B cell (primary cell): ENCODE data around the gene NEK8. TPM values are rescaled to one million over a fixed set of nuclear protein-coding genes. Genes with fewer than 3 reads are reported as not detected.

Source experiments
- ATAC-seq: fragments of 200-7000 bp; cut with Tn5 transposase; one replicate; pipeline ENCODE4 v1.10.0; 2021; ENCODE audit warnings: low read depth, mild to moderate bottlenecking, moderate number of reproducible peaks, moderate library complexity
- CTCF ChIA-PET: fragments of 350-600 bp; sonication (Branson Sonifier 250); formaldehyde crosslinking; loops from one replicate; lab custom pipeline; 2021; ENCODE audit warnings: antibody characterized with exemption, inconsistent platforms; lab: Charles Lee
- POLR2A ChIA-PET: fragments of 350-600 bp; sonication (Branson Sonifier 250); formaldehyde crosslinking; loops from one replicate; lab custom pipeline; 2021; ENCODE audit warnings: antibody characterized with exemption; lab: Charles Lee
- DNase-seq: peaks from one replicate; pipeline ENCODE4 v3.0.0; 2013
- H2AFZ ChIP-seq: 2 replicates; pipeline ENCODE4 v1.6.1; 2012; ENCODE audit warnings: mild to moderate bottlenecking, low read depth, low read length; ENCODE audit not compliant: insufficient read depth, poor library complexity, severe bottlenecking
- H3K27ac ChIP-seq, 2 donors: 1 replicate in 1 of 2; 2 replicates in 1 of 2; pipeline ENCODE4 v1.5.1; 2012 to 2013; ENCODE audit warnings: low read length in 2 of 2, mild to moderate bottlenecking in 2 of 2, moderate library complexity in 1 of 2
- H3K27me3 ChIP-seq, 4 experiments: fragments of 200-600 bp in 1 of 4; sonication (generic) in 1 of 4; replicated peaks in 1 of 4; 1 replicate in 2 of 4; 2 replicates in 2 of 4; pipeline versions ENCODE4 v1.6.1 to v1.7.0; 2013 to 2016; ENCODE audit warnings: low read length in 3 of 4, mild to moderate bottlenecking in 2 of 4, mixed read lengths in 1 of 4, moderate library complexity in 1 of 4; ENCODE audit not compliant: insufficient read depth in 4 of 4, control insufficient read depth in 3 of 4; ENCODE audit errors: control extremely low read depth in 1 of 4
- H3K36me3 ChIP-seq, 2 experiments: replicated peaks in 1 of 2; 1 replicate in 1 of 2; 2 replicates in 1 of 2; pipeline versions ENCODE4 v1.6.1 to v1.7.1; 2013; ENCODE audit warnings: low read length in 1 of 2; ENCODE audit not compliant: insufficient read depth in 2 of 2, control insufficient read depth in 1 of 2; ENCODE audit errors: control extremely low read depth in 1 of 2, extremely low read depth in 1 of 2
- H3K4me1 ChIP-seq, 2 donors: fragments of 200-600 bp in 1 of 2; sonication (generic) in 1 of 2; 1 replicate in 1 of 2; 2 replicates in 1 of 2; pipeline versions ENCODE4 v1.5.1 to v1.6.1; 2013 to 2017; ENCODE audit warnings: low read length in 2 of 2; ENCODE audit not compliant: control insufficient read depth in 2 of 2, insufficient read depth in 2 of 2
- H3K4me2 ChIP-seq: replicated peaks from 2 replicates; pipeline ENCODE3; 2012; ENCODE audit warnings: mild to moderate bottlenecking, low read depth, low read length; ENCODE audit not compliant: poor library complexity, severe bottlenecking
- H3K4me3 ChIP-seq, 5 experiments: fragments of 200-600 bp in 1 of 5; sonication (generic) in 1 of 5; 1 replicate in 3 of 5; 2 replicates in 2 of 5; pipeline versions ENCODE4 v1.5.1 to v1.7.0; 2011 to 2016; ENCODE audit warnings: low read length in 4 of 5, mild to moderate bottlenecking in 4 of 5, low read depth in 2 of 5, control low read depth in 1 of 5, moderate library complexity in 1 of 5; ENCODE audit not compliant: insufficient read depth in 1 of 5; ENCODE audit errors: control extremely low read depth in 1 of 5, extremely low read depth in 1 of 5
- H3K79me2 ChIP-seq: fragments of 200-600 bp; sonication (generic); one replicate; pipeline ENCODE4 v1.6.0; 2016; ENCODE audit warnings: low read length; ENCODE audit not compliant: control insufficient read depth, insufficient read depth
- H3K9ac ChIP-seq: fragments of 200-600 bp; sonication (generic); 2 replicates; pipeline ENCODE4 v1.6.1; 2017; ENCODE audit warnings: mild to moderate bottlenecking, low read length, moderate library complexity
- H3K9me3 ChIP-seq, 3 donors: one replicate each; pipeline versions ENCODE4 v1.6.1 to v1.7.1; 2013; ENCODE audit warnings: low read length in 2 of 3; ENCODE audit not compliant: control insufficient read depth in 2 of 3, insufficient read depth in 1 of 3; ENCODE audit errors: control extremely low read depth in 1 of 3
- H4K20me1 ChIP-seq: 2 replicates; pipeline ENCODE4 v1.6.0; 2012; ENCODE audit warnings: mild to moderate bottlenecking, low read length; ENCODE audit not compliant: insufficient read depth, control insufficient read depth, poor library complexity, severe bottlenecking
- H3K27ac Mint-ChIP-seq: one replicate; pipeline ENCODE4 v1.8.0; 2021; ENCODE audit warnings: mixed read lengths
- H3K27me3 Mint-ChIP-seq: one replicate; pipeline ENCODE4 v1.8.0; 2021; ENCODE audit warnings: mixed read lengths
- H3K4me1 Mint-ChIP-seq: one replicate; pipeline ENCODE4 v1.8.0; 2021; ENCODE audit warnings: mixed read lengths
- H3K4me3 Mint-ChIP-seq: one replicate; pipeline ENCODE4 v1.8.0; 2021; ENCODE audit warnings: mixed read lengths
- H3K9me3 Mint-ChIP-seq: one replicate; pipeline ENCODE4 v1.8.0; 2022; ENCODE audit warnings: mixed read lengths; ENCODE audit not compliant: insufficient read depth
- EZH2 ChIP-seq: IDR thresholded peaks from 2 replicates; pipeline ENCODE4 v1.6.1; 2012; ENCODE audit warnings: borderline replicate concordance, low read depth, mild to moderate bottlenecking, moderate library complexity, low read length; ENCODE audit not compliant: insufficient read depth, poor library complexity, severe bottlenecking
- WGBS: methylation state at CpG from one replicate; pipeline ENCODE4 v1.1.5; 2013; ENCODE audit warnings: missing lambda C conversion rate; ENCODE audit not compliant: insufficient coverage; 5-methylcytosine and 5-hydroxymethylcytosine counted together
- intact Hi-C: fragments of 100-400 bp; cut with micrococcal nuclease; formaldehyde crosslinking; loops from one replicate; pipeline ENCODE4 v1.10.0; 2022
- polyA plus RNA-seq: library from polyadenylated mRNA; depleted of rRNA; stranded (reverse); fragments of >200 nt; gene quantifications from 2 replicates; pipeline ENCODE4 v1.2.3, GENCODE V29; 2012
- total RNA-seq, 2 donors: library from RNA; stranded (reverse); fragments of 120-200 nt in 1 of 2; gene quantifications; 1 replicate in 1 of 2; 2 replicates in 1 of 2; pipeline versions ENCODE4 v1.2.3 to v1.2.4, GENCODE V29; 2013 to 2022
- TF ChIP-seq, protein P1 (sequence below): fragments of 200-600 bp; IDR thresholded peaks from one replicate; pipeline ENCODE4 v1.8.0; 2022; ENCODE audit warnings: antibody characterized with exemption, mild to moderate bottlenecking

The NEK8 gene
- total and polyA plus RNA-seq, 2 donors (not counting 1 experiment from before 2014, with no cell fraction given), result 58.0 to 305 TPM

DNA sequence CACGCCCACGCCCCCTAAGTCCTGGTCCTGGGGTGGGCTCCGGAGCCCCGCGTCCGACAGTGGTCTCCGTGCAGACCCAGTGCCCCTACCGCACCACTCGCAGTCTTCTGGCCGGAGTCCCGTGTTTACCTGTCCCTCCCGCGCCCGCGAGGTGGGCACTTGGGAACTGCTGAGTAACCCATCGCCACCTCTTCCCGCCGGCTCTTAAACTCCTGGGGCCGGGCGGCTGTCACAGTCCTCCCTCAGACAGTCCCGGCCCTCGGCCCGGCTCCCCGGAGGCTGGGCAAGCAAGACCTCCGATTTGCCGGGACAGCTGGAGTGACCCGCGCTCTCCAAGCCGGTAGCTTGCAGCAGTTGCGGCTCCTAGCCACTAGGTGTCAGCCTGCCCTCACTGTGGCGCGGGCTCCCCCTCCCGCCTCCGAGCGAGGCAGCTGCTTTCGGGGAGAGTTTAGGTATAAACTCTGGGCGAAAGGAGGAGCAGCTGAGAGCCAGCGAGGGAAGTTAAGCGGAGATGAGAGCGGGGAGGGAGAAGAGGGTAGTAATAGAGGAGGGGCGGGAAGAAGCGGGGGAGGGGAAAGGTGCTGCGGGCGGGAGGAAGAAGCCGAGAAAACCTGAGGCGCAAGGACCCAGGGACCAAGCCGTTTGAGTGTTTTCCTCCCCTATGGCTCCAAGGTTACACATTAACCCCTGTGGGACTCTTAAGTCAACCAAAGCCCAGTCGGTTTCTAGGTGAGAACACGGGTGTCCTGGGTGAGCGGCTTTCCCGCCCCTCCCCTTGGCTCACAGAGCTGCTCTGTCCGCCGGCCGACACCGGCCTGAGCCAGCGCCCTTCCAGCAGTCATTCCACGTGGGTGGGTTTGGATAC is 1.7 kb upstream of the NEK8 start:
- Histone ChIP-seq H3K79me2 (peaks cover 18% of the 10 kb centered on the region), H2AFZ (peak overlapping the region; percentile 72), H3K4me1 (peaks cover 34 to 61% of the 10 kb centered on the region in 2 donors), H4K20me1 (peaks cover 37% of the 10 kb centered on the region), H3K9me3 (no peaks in the 10 kb centered on the region), H3K9ac (peak overlapping the region; percentile 81), H3K4me3 (peak overlapping the region; percentile 40 to 77 (median 66)), H3K27ac (peak overlapping the region; percentile 90 to 97), H3K4me2 (peak overlapping the region; percentile 99), H3K36me3 (peaks cover 0 to 28% of the 10 kb centered on the region in 2 experiments), H3K27me3 (no peaks in the 10 kb centered on the region)
- ATAC-seq (peak; percentile 46), DNase-seq (peak; percentile 93)
- under 1% methylated on average over 50 of the region's 57 CpGs for WGBS
- POLR2A ChIA-PET, result interaction anchor here (0.6 to 13.3 kb wide), 19 partner anchors 7 to 391 kb away, joined by 3 to 511 read pairs (median 9); partner anchors contain the start of genes BLTP2, DHRS13, FAM222B and FLOT2
- CTCF ChIA-PET, result interaction anchor here (0.6 to 15.9 kb wide), 52 partner anchors 8 to 422 kb away, joined by 3 to 1020 read pairs (median 4); partner anchors contain the start of genes ALDOC, DHRS13, FAM222B and FLOT2
- no peaks in the 10 kb centered on the region for H3K27me3 Mint-ChIP-seq
- intact Hi-C loops, result loop anchor here (1.0 kb wide), 4 partner anchors 23 to 189 kb away; partner anchors contain the start of gene DHRS13
- peak overlapping the region; percentile 100 for H3K27ac Mint-ChIP-seq
- H3K4me1 Mint-ChIP-seq, result peaks cover 64% of the 10 kb centered on the region
- TF ChIP-seq, protein P1, sequence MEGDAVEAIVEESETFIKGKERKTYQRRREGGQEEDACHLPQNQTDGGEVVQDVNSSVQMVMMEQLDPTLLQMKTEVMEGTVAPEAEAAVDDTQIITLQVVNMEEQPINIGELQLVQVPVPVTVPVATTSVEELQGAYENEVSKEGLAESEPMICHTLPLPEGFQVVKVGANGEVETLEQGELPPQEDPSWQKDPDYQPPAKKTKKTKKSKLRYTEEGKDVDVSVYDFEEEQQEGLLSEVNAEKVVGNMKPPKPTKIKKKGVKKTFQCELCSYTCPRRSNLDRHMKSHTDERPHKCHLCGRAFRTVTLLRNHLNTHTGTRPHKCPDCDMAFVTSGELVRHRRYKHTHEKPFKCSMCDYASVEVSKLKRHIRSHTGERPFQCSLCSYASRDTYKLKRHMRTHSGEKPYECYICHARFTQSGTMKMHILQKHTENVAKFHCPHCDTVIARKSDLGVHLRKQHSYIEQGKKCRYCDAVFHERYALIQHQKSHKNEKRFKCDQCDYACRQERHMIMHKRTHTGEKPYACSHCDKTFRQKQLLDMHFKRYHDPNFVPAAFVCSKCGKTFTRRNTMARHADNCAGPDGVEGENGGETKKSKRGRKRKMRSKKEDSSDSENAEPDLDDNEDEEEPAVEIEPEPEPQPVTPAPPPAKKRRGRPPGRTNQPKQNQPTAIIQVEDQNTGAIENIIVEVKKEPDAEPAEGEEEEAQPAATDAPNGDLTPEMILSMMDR, result peak; percentile 99
- no peak for TF ChIP-seq EZH2
- peak overlapping the region; percentile 98 for H3K4me3 Mint-ChIP-seq
- H3K9me3 Mint-ChIP-seq, result no peaks in the 10 kb centered on the region
